Airway epithelial cell (primary cell): Measurements from ENCODE around the gene LUZP4. TPM values are rescaled to one million over a fixed set of nuclear protein-coding genes. Genes with fewer than 3 reads are reported as not detected.

Experiments used
- total RNA-seq: library from RNA; depleted of rRNA; stranded (reverse); fragments of >200 nt; gene quantifications from 2 replicates; pipeline ENCODE4 v1.2.3, GENCODE V29; 2015

The LUZP4 gene
- total RNA-seq: not detected in 2 replicates

GRCh38 chrX:115289465-115289864 lies at the start of gene LUZP4:
Gene LUZP4 (plus strand): TSS chrX:115289715. CDS start chrX:115289760, 45 bp downstream.

Other genes starting within 250 kb of the LUZP4 start
- not detected in 2 replicates for gene RBMXL3, start 100.3 kb upstream of the LUZP4 start, total RNA-seq
- gene LRCH2, start 55.6 kb upstream of the LUZP4 start, total RNA-seq: 0.19 and 0.28 TPM in 2 replicates